ENCODE data around the gene GON4L.
"Not testable (repeated sequence)": the region's sequence is repeated elsewhere in the genome, so short reads cannot be mapped to it uniquely, and the experiment has no call there.

GON4L gene

GRCh38 chr1:155744711-155745283 is 112.2 kb downstream of the GON4L start:
- DNase-seq, result no peak

DNA sequence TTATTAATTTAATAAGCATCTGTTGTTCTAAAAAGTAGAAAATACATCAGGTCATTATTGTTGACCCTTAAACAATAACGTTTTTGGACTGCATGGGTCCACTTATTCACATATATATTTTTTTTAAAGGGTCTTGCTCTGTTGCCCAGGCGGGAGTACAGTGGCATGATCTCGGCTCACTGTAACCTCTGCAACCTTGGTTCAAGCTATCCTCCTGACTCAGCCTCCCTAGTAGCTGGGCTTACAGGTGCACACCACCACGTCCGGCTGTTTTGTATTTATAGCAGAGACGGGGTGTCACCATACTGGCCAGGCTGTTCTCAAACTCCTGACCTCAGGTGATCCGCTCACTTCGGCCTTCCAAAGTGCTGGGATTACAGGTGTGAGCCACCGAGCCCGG is 115.1 kb downstream of the GON4L start:
- no peak for DNase-seq

DNA sequence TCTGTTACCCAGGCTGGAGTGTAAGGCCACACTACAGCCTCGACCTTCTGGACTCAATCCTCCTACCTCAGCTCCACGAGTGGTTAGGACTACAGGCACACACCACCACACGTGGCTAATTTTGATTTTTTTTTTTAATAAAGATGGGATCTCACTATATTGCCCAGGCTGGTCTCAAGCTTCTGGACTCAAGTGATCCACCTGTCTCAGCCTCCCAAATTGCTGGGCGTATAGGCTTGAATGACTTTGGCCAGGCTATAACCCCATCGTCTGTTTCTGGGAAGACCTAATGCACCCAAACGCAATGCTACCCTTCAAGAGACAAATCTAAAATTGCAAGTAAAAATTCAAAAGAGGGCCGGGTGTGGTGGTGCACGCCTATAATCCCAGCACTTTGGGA is 116.0 kb downstream of the GON4L start:
- DNase-seq, result no peak

- DNase-seq, result peak; percentile 63
These were observed 127.7 kb downstream of the GON4L start for GRCh38 chr1:155729031-155729898.

- DNase-seq, result no peak
These were observed 131.9 kb downstream of the GON4L start for GRCh38 chr1:155725142-155725541.

DNA sequence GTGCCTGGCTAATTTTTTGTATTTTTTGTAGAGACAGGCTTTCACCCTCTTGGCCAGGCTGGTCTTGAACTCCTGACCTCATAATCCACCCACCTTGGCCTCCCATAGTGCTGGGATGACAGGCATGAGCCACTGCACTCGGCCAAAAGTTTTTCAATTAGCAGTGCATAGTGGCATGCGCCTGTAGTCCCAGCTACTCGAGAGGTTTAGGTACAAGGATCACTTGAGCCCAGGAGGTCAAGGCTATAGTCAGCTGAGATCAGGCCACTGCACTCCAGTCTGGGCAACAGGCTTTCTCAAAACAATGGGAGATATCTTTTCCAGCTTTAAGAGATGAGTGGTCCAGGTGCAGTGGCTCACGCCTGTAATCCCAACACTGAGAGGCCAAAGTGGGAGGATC is 137.3 kb downstream of the GON4L start:
- no peak for DNase-seq

DNA sequence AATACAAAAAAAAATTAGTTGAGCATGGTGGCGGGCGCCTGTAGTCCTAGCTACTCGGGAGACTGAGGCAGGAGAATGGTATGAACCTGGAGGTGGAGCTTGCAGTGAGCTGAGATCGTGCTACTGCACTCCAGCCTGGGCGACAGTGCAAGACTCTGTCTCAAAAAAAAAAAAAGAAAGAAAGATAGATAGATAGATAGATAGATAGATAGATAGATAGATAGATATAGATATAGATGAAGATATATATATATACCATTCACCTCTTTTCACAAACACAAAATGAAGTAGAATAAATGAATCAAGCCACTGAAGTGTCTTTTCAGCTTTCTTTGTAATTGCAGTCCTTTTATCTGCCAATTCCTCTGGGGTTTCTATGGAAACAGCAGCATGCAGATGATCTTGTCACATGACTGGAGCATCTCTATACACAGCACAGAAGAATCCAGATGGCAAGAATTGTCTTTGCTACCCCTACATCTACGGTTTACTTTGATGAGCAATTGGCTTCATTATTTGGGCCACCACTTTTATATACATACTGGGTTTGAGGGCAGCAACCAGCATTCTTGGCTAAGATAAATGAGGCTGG is 138.4 kb downstream of the GON4L start:
- not testable (repeated sequence) for DNase-seq

- no peak for DNase-seq
These were observed 140.0 kb downstream of the GON4L start for GRCh38 chr1:155717041-155717440.

DNA sequence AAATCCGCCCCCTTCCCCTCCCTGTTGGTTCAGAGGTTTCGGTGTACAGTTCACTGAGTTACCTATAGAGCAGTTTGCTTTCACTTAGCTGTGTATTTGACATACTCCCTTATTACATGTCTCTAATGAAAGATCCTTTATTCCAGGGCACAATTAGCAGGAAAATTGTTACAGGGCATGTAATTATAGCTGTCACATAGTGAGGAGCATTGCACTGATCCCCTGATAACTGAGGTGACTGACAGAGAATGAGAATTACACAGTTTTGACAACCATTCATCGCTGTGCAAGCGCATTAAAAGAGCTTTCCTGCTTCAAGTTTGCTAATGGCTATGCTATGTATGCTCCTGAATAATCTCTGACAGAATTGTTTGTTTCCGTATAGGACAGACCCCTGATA is 141.2 kb downstream of the GON4L start:
- no peak for DNase-seq

DNA sequence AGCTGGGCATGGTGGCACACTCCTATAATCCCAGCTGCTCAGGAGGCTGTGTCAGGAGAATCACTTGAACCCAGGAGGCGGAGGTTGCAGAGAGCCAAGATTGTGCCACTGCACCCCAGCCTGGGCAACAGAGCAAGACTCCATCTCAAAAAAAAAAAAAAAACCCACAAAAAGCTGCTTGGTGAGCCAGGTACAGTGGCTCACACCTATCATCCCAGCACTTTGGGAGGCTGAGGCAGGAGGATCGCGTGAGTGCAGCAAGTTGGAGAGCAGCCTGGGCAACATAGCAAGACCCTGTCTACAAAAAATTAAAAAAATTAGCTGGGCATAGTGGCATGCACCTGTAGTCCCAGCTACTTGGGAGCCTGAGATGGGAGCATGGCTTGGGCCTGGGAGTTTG is 142.0 kb downstream of the GON4L start:
- DNase-seq, result not testable (repeated sequence)

DNA sequence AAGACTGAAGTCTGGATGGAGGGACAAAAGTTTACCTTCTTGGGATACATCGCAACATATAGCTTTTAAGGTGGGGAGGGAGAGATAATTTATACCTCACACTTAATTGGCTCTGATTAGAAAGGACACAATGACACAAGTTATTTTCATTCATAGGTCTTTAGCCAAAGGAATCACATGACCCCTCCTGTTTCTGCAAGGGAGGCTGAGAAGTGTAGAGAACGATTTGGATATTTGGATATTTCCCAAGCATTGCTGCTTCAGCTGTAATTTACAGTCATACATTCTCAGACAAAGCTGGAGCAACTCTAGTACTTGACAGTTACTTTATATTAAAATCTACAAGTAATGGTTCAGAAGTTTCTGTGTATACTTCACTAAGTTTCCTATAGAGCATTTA is 143.9 kb downstream of the GON4L start:
- DNase-seq, result no peak

GRCh38 chr1:155712636-155713035 is 144.4 kb downstream of the GON4L start:
- DNase-seq, result not testable (repeated sequence)

DNA sequence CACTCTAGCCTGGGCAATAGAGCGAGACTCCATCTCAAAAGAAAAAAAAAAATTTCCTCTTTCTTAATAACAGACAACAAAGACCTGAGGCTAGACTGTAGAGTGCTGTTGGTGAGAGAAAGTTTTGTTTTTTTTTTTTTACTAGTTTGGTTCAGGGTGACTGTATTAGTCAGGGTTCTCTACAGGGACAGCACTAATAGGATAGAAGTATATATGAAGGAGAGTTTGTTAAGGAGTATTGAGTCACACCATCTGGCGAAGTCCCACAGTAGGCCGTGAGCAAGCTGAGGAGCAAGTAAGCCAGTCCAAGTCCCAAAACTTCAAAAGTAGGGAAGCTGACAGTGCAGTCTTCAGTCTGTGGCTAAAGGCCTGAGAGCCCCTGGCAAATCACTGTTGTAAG is 145.6 kb downstream of the GON4L start:
- DNase-seq, result not testable (repeated sequence)

- no peak for DNase-seq
These were observed 147.6 kb downstream of the GON4L start for GRCh38 chr1:155709391-155709790.

DNA sequence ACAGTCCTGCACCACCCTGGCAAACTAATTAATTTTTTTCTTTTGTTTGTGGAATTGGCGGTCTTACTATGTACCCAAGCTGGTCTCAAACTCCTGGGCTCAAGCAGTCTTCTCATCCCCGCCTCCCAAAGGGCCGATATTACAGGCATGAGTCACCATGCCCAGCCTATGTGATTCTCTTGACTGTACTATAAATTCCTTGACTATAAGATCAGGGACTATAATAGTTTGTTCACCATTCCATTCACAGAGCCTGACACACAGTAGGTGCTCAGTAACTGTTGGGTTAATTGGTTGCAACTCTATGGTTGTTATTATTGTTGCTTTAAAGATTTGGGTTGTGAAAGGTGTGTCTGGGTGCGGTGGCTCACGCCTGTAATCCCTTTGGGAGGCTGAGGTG is 150.9 kb downstream of the GON4L start:
- peak; percentile 57 for DNase-seq

GRCh38 chr1:155704414-155704813 is 152.6 kb downstream of the GON4L start:
- DNase-seq, result not testable (repeated sequence)

DNA sequence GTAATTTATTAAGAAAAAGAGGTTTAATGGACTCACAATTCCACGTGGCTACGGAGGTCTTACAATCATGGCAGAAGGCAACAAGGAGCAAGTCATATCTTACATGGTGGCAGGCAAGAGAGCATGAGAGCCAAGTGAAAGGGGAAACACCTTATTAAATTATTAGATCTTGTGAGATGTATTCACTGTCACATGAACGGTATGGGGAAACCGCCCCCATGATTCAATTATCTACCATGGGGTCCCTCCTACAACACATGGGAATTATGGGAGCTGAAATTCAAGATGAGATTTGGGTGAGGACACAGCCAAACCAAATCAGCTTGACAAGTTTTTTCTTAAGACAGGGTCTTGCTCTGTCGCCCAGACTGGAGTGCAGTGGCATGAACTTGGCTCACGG is 153.8 kb downstream of the GON4L start:
- no peak for DNase-seq

- not testable (repeated sequence) for DNase-seq
These were observed 155.3 kb downstream of the GON4L start for GRCh38 chr1:155701675-155702074.
